HUES6 (cell line): Measurements from ENCODE around the gene SYTL2.
A peak's percentile ranks its signal among the peaks of the same experiment; 100 is the strongest.

ENCODE experiments used
- H3K27ac ChIP-seq: 2 replicates; pipeline ENCODE4 v1.7.0; 2013; ENCODE audit warnings: low read depth, mild to moderate bottlenecking, low read length, inconsistent platforms
- H3K27me3 ChIP-seq: 2 replicates; pipeline ENCODE4 v1.6.1; 2013; ENCODE audit warnings: low read length; ENCODE audit not compliant: control insufficient read depth, insufficient read depth
- H3K36me3 ChIP-seq: 2 replicates; pipeline ENCODE4 v1.6.1; 2013; ENCODE audit warnings: low read length; ENCODE audit not compliant: control insufficient read depth, insufficient read depth
- H3K4me1 ChIP-seq: 2 replicates; pipeline ENCODE4 v1.6.1; 2013; ENCODE audit warnings: low read length; ENCODE audit not compliant: control insufficient read depth, insufficient read depth
- H3K4me3 ChIP-seq: 2 replicates; pipeline ENCODE4 v1.5.1; 2013; ENCODE audit warnings: low read depth, low read length
- H3K9ac ChIP-seq: one replicate; pipeline ENCODE4 v1.6.1; 2013; ENCODE audit warnings: mild to moderate bottlenecking, low read length
- H3K9me3 ChIP-seq: 2 replicates; pipeline ENCODE4 v1.6.1; 2013; ENCODE audit warnings: low read depth, low read length; ENCODE audit not compliant: control insufficient read depth, insufficient read depth

The SYTL2 gene

DNA sequence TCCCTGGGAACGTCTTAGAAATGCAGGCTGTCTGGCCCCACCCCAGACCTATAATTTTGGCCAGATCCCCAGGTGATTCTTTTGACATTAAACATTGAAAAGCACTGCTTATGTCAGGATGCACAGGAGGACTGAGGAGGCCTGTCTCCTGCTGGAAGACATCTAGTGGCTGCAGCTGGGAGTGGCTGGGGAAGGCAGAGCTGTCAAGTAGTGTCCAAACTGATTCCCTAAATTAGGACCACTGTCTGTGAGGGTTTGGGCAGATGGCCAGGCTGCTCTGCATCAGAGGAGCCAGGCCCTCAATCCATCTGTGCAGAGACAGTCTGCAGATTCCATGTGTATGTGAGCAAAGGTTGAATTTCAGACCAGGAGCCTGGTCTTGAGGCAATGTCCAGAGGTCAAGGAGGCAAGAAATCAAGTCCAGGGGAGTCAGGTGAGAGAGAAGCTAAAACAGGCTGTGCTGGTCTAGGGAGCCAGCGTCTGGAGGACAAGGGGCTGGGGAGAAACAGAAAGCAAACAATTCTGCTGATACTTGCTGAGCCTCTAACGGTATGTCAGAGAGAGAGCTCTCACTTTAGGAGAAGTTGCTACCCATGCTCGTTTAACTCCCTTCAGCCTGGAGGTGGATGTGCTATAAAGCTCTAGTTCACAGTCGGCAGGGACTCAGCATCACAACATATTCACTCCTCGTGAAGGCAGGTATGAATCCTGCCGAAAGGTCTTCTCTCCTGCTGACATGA, 15.3 kb upstream of the SYTL2 start:
- H3K27me3 ChIP-seq: no peaks in the 10 kb centered on the region
- H3K36me3 ChIP-seq: no peaks in the 10 kb centered on the region
- H3K9ac ChIP-seq: no peak overlapping the region
- H3K4me3 ChIP-seq: no peak overlapping the region
- no peaks in the 10 kb centered on the region; the same call in 1 of the 2 replicates for H3K9me3 ChIP-seq
- H3K27ac ChIP-seq: no peak overlapping the region
- H3K4me1 ChIP-seq: no peaks in the 10 kb centered on the region; the same call in 1 of the 2 replicates

GRCh38 chr11:85825616-85826015, 14.7 kb upstream of the SYTL2 start:
- Histone ChIP-seq H3K9ac (no peak overlapping the region), H3K36me3 (no peaks in the 10 kb centered on the region), H3K27me3 (no peaks in the 10 kb centered on the region), H3K9me3 (no peaks in the 10 kb centered on the region; the same call in 1 of the 2 replicates), H3K4me3 (no peak overlapping the region), H3K27ac (no peak overlapping the region), H3K4me1 (no peaks in the 10 kb centered on the region; the same call in 1 of the 2 replicates)

DNA sequence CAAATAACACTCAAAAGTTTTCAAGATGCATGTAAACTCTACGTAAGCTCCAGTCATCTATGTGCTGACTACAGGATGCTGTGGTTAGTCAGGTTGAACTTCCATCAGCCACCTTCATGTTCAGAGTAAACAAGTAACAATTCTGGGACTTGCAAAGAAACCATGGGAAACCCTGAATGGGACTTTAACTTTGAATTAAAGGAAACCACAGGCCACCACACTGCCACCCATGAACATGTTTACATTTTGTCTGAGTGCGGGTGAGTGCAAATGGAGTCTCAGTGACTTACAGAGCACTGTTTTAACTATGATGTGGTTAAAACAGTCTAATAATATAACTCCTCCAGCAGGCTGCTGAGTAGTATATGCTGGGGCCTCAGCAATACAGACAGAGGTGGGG, 12.9 kb upstream of the SYTL2 start:
- Histone ChIP-seq H3K9me3 (no peaks in the 10 kb centered on the region), H3K4me3 (no peak overlapping the region), H3K27me3 (no peaks in the 10 kb centered on the region), H3K36me3 (no peaks in the 10 kb centered on the region), H3K27ac (no peak overlapping the region), H3K9ac (no peak overlapping the region), H3K4me1 (no peaks in the 10 kb centered on the region; the same call in 1 of the 2 replicates)

DNA sequence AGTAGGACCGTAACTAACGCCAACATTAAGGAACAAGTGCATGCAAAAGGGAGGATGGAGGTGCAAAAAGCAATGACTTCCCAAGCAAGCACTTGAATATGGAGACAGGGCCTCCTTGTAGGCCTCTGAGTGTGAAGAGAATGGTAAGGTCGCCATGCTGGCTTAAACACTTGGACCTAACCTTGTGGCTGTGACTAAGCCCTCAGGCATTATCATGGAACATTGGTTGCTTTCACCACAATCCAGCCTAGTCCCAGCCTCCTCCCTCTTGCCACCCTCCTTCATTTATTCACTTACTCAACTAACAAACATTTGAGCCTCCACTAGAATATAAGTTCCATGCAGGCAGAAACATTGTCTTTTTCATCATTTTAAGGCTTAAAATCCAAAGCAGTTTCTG, 11.9 kb upstream of the SYTL2 start:
- H3K4me1 ChIP-seq: no peaks in the 10 kb centered on the region; the same call in 1 of the 2 replicates
- no peaks in the 10 kb centered on the region for H3K36me3 ChIP-seq
- no peak overlapping the region for H3K27ac ChIP-seq
- no peak overlapping the region for H3K9ac ChIP-seq
- H3K4me3 ChIP-seq: no peak overlapping the region
- no peaks in the 10 kb centered on the region for H3K27me3 ChIP-seq
- no peaks in the 10 kb centered on the region for H3K9me3 ChIP-seq

DNA sequence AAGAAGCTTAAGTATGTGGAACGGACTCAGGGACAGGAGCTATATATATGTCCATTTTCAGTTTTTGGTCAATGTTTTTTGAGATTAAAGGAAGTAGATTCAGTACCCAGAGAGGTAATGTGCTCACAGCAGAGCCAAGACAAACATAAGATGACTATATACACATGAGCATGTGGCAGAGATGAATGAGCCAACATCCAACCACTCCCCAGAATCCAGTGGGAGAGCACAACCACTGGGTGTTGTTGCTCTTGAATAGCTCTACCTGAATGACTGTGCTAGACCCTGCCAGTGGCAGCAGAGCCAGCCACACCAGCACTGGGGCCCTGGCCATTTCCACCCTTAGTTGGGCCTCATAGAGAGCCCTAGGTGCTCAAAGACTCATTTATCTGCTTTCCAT, 10.7 kb upstream of the SYTL2 start:
- Histone ChIP-seq H3K4me3 (no peak overlapping the region), H3K36me3 (no peaks in the 10 kb centered on the region), H3K9me3 (no peaks in the 10 kb centered on the region), H3K9ac (no peak overlapping the region), H3K27ac (no peak overlapping the region), H3K27me3 (no peaks in the 10 kb centered on the region), H3K4me1 (no peaks in the 10 kb centered on the region)

DNA sequence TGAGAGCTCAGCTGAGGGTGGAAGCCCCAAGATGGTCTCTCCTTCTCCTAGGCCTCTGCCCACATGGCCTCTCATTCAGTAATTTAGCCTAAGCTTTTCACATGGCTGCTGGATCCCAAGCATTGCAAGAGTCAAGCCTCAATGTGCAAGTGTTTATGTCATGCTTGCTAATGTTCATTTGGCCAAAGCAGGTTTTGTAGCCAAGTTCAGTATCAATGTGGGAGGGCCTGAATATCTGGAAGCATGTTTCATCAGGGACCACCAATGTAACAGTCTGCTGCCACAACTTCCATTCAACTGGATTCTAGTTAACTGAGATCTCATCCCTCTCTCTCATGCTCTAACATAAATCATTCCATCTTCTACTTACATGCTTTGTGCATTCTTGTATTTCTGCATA, 8.5 kb upstream of the SYTL2 start:
- no peak overlapping the region for H3K4me3 ChIP-seq
- H3K36me3 ChIP-seq: no peaks in the 10 kb centered on the region
- no peaks in the 10 kb centered on the region for H3K9me3 ChIP-seq
- H3K4me1 ChIP-seq: no peaks in the 10 kb centered on the region
- no peak overlapping the region for H3K9ac ChIP-seq
- no peak overlapping the region for H3K27ac ChIP-seq
- no peaks in the 10 kb centered on the region; the same call in 1 of the 2 replicates for H3K27me3 ChIP-seq

- Histone ChIP-seq H3K4me3 (no peak overlapping the region), H3K27ac (no peak overlapping the region), H3K9ac (no peak overlapping the region), H3K4me1 (no peaks in the 10 kb centered on the region), H3K36me3 (no peaks in the 10 kb centered on the region), H3K9me3 (no peaks in the 10 kb centered on the region), H3K27me3 (peaks cover 36% of the 10 kb centered on the region)
These were observed 4.4 kb upstream of the SYTL2 start for GRCh38 chr11:85815186-85815931.

GRCh38 chr11:85813721-85814120, 2.8 kb upstream of the SYTL2 start:
- Histone ChIP-seq H3K27me3 (peaks cover 50% of the 10 kb centered on the region), H3K9me3 (no peaks in the 10 kb centered on the region), H3K36me3 (no peaks in the 10 kb centered on the region), H3K9ac (no peak overlapping the region), H3K4me3 (no peak overlapping the region), H3K27ac (no peak overlapping the region), H3K4me1 (peaks cover 6% of the 10 kb centered on the region; the same call in 1 of the 2 replicates)

DNA sequence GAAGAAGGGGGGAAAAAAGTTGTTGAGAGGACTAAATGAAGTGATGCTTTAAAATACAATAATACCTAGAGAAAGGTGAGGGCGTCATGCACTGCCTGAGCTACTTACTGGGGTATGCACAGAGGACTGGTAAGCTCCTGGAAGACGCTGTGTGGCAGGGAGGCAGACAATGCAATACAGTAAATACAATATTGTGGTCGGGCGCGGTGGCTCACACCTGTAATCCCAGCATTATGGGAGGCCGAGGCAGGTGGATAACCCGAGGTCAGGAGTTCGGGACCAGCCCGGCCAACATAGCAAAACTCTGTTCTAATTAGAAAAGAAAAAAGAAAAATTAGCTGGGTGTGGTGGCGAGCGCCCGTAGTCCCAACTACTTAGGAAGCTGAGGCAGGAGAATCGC, 683 bp upstream of the SYTL2 start:
- H3K9me3 ChIP-seq: no peaks in the 10 kb centered on the region
- H3K4me3 ChIP-seq: peak overlapping the region; percentile 85
- H3K36me3 ChIP-seq: no peaks in the 10 kb centered on the region
- H3K27ac ChIP-seq: no peak overlapping the region
- peaks cover 50% of the 10 kb centered on the region for H3K27me3 ChIP-seq
- no peak overlapping the region for H3K9ac ChIP-seq
- H3K4me1 ChIP-seq: peaks cover 6% of the 10 kb centered on the region; the same call in 1 of the 2 replicates

GRCh38 chr11:85810521-85810870, 445 bp downstream of the SYTL2 start:
- H3K4me3 ChIP-seq: peak overlapping the region; percentile 85
- no peak overlapping the region for H3K27ac ChIP-seq
- H3K9ac ChIP-seq: peak overlapping the region; percentile 29
- no peaks in the 10 kb centered on the region for H3K36me3 ChIP-seq
- no peaks in the 10 kb centered on the region for H3K9me3 ChIP-seq
- peaks cover 50% of the 10 kb centered on the region for H3K27me3 ChIP-seq
- H3K4me1 ChIP-seq: peaks cover 6% of the 10 kb centered on the region; the same call in 1 of the 2 replicates

GRCh38 chr11:85809863-85810262, 1.1 kb downstream of the SYTL2 start:
- Histone ChIP-seq H3K9me3 (no peaks in the 10 kb centered on the region), H3K4me1 (peaks cover 6% of the 10 kb centered on the region; the same call in 1 of the 2 replicates), H3K27me3 (peaks cover 50% of the 10 kb centered on the region), H3K36me3 (no peaks in the 10 kb centered on the region), H3K4me3 (peak overlapping the region; percentile 85), H3K9ac (no peak overlapping the region), H3K27ac (no peak overlapping the region)
